ENCODE data around the gene MLC1.

Gene MLC1

DNA sequence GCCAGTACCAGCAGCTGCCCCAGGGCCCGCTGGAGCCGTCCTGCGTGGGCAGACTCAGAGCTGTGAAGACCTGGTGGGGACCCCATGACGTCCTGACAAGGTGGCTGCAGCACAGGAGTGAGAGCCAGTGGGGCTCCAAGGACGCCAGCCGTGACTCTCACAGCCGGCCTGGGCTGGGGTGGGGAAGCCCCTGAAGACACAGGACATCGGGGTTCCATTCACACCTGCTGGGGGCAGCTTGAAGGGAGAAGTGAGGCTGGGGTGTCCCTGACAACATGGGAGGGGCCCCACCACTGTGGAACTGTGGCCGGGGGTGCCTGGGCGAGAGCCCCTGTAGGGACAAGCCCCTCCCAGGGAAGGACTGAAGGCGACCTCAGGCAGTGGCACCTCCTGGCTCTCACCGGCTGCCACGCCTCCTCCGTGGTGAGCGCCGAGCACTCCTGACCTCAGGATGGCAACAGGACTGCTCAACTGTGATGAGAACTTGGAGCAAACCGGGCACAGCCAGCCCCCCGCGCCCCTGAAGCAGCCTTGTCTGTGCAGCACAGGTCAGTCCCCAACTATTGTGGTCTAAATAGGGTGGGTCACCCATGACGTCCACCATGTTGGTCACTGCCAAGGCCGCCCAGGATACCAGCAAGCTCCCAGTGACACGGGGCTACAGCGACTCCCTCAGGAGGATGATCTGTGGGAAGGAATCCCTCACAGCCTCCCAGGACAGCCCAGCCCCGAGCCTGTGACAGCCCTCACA, 49.9 kb downstream of the MLC1 start:
- H3F3A ChIP-seq (ENCODE audit: low read depth) = no peaks in the 10 kb centered on the region
- H3K4me2 ChIP-seq (ENCODE audit: low read depth, low read length, poor library complexity, severe bottlenecking) = no peak overlapping the region
- TF ChIP-seq, protein P1, sequence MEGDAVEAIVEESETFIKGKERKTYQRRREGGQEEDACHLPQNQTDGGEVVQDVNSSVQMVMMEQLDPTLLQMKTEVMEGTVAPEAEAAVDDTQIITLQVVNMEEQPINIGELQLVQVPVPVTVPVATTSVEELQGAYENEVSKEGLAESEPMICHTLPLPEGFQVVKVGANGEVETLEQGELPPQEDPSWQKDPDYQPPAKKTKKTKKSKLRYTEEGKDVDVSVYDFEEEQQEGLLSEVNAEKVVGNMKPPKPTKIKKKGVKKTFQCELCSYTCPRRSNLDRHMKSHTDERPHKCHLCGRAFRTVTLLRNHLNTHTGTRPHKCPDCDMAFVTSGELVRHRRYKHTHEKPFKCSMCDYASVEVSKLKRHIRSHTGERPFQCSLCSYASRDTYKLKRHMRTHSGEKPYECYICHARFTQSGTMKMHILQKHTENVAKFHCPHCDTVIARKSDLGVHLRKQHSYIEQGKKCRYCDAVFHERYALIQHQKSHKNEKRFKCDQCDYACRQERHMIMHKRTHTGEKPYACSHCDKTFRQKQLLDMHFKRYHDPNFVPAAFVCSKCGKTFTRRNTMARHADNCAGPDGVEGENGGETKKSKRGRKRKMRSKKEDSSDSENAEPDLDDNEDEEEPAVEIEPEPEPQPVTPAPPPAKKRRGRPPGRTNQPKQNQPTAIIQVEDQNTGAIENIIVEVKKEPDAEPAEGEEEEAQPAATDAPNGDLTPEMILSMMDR (conservative IDR thresholded peaks at IDR 0.05; ENCODE audit: low read length) = no peak
- TF ChIP-seq EZH2phosphoT487 (IDR thresholded peaks at IDR 0.05; ENCODE audit: borderline replicate concordance) = no peak
- no peaks in the 10 kb centered on the region for H3K4me1 ChIP-seq (ENCODE audit: insufficient read depth, low read length, poor library complexity, severe bottlenecking)
- no peaks in the 10 kb centered on the region for H3K36me3 ChIP-seq (ENCODE audit: insufficient read depth, low read length)
- no peak overlapping the region for H3K4me3 ChIP-seq (ENCODE audit: low read length, poor library complexity, severe bottlenecking)
- no peaks in the 10 kb centered on the region for H3K27me3 ChIP-seq (ENCODE audit: insufficient read depth, low read length, poor library complexity, severe bottlenecking)
- H4K20me1 ChIP-seq (ENCODE audit: insufficient read depth, low read length, poor library complexity, severe bottlenecking) = no peaks in the 10 kb centered on the region
- H3K9me2 ChIP-seq (replicated peaks; ENCODE audit: low read depth, low read length) = no peaks in the 10 kb centered on the region
- H3K9ac ChIP-seq (ENCODE audit: low read depth, low read length, poor library complexity, severe bottlenecking) = no peak overlapping the region
- no peaks in the 10 kb centered on the region for H3K79me2 ChIP-seq (ENCODE audit: insufficient read depth, low read length)
- no peak overlapping the region for H2AFZ ChIP-seq (ENCODE audit: low read length)
- H3K9me3 ChIP-seq (ENCODE audit: insufficient read depth, low read depth, low read length) = no peaks in the 10 kb centered on the region

DNA sequence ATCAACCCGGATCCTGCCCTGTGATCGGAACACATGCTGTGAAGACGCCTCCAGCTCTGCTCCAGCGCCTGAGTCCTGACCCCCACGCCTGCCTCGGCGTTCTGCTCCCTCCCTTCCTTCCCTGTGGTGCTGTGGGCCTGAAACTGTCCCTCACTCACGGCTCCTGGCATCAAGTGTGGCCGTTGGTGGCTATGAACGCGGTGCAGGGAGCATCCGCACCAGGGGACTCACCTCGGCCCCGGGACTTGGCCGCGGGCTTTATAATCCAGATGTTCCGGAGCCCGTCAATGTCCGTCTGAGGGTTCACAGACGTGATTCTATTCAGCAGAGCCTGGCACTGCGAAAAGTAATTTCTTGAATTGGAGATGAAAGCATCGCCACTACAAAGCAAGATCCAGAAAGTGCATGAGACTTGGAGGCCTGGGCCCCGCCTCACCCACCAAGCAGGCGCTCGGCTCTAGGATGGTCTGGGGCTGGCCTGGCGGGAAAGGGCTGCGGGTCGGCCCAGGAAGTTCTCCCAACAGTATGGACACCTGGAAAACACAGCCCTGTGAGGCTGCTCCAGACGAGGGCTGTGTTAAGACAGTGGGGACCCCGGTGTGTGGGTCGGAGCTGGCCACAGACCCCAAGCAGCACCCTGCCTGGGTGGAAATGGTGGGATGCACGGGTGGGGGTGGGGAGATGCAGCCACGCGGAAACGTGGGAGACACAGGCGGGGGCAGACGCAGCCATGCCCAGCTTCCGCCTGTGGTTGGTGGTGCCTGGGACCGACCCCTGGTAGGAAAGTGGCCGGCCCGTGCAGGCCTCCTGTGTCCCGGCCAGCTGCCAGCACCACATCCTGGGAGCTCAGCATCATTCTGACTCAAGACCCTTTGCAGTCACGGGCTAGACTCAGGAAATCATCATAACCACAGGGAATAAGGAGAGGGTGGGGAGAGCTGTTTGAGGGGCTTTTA, 50.8 kb downstream of the MLC1 start:
- H3K4me2 ChIP-seq (ENCODE audit: low read depth, low read length, poor library complexity, severe bottlenecking) = no peak overlapping the region
- no peaks in the 10 kb centered on the region for H3K9me2 ChIP-seq (replicated peaks; ENCODE audit: low read depth, low read length)
- no peaks in the 10 kb centered on the region for H3F3A ChIP-seq (ENCODE audit: low read depth)
- no peaks in the 10 kb centered on the region for H3K79me2 ChIP-seq (ENCODE audit: insufficient read depth, low read length)
- no peaks in the 10 kb centered on the region for H3K4me1 ChIP-seq (ENCODE audit: insufficient read depth, low read length, poor library complexity, severe bottlenecking)
- H2AFZ ChIP-seq (ENCODE audit: low read length) = no peak overlapping the region
- H3K36me3 ChIP-seq (ENCODE audit: insufficient read depth, low read length) = no peaks in the 10 kb centered on the region
- H3K9ac ChIP-seq (ENCODE audit: low read depth, low read length, poor library complexity, severe bottlenecking) = no peak overlapping the region
- H3K4me3 ChIP-seq (ENCODE audit: low read length, poor library complexity, severe bottlenecking) = no peak overlapping the region
- no peak for TF ChIP-seq EZH2phosphoT487 (IDR thresholded peaks at IDR 0.05; ENCODE audit: borderline replicate concordance)
- TF ChIP-seq, protein P1 (conservative IDR thresholded peaks at IDR 0.05; ENCODE audit: low read length) = no peak
- H3K27me3 ChIP-seq (ENCODE audit: insufficient read depth, low read length, poor library complexity, severe bottlenecking) = no peaks in the 10 kb centered on the region
- no peaks in the 10 kb centered on the region for H3K9me3 ChIP-seq (ENCODE audit: insufficient read depth, low read depth, low read length)
- H4K20me1 ChIP-seq (ENCODE audit: insufficient read depth, low read length, poor library complexity, severe bottlenecking) = no peaks in the 10 kb centered on the region

DNA sequence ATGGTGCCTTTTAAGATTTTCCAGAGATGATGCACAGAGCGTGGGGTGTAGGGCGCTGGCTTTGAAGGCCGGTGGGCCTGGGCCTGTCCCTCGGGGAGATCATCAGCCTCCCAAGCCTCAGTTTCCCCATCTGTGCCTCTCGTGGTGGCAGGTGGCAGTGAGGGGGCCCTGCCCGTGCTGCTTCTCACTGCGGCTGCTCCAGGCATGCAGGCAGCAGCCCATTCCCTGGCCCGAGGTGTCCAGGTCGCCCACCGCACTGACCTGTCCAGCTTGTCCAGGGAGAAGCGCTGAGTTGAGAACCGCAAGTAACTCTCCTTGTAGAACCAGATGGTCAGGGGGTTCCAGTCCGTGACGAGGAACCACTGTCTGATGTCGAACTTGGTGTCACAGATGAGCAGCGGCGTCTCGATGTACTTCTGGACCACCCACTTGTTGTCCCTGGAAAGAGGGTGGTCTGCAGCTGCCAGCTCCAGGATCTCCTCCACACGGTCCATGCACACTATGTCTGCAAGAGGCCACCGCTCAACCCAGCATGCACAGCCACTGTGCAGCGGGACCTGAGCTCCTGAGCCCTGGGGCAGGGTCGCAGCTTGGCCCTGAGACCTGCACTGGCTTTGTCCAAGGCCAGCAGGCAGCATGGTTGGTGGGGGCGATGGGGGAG, 52.2 kb downstream of the MLC1 start:
- Histone ChIP-seq H3K36me3 (ENCODE audit: insufficient read depth, low read length) (no peaks in the 10 kb centered on the region), H3K4me2 (ENCODE audit: low read depth, low read length, poor library complexity, severe bottlenecking) (no peak overlapping the region), H3K79me2 (ENCODE audit: insufficient read depth, low read length) (no peaks in the 10 kb centered on the region), H3K27me3 (ENCODE audit: insufficient read depth, low read length, poor library complexity, severe bottlenecking) (no peaks in the 10 kb centered on the region), H4K20me1 (ENCODE audit: insufficient read depth, low read length, poor library complexity, severe bottlenecking) (no peaks in the 10 kb centered on the region), H3K4me3 (ENCODE audit: low read length, poor library complexity, severe bottlenecking) (no peak overlapping the region), H2AFZ (ENCODE audit: low read length) (no peak overlapping the region), H3F3A (ENCODE audit: low read depth) (no peaks in the 10 kb centered on the region), H3K4me1 (ENCODE audit: insufficient read depth, low read length, poor library complexity, severe bottlenecking) (no peaks in the 10 kb centered on the region), H3K9me3 (ENCODE audit: insufficient read depth, low read depth, low read length) (no peaks in the 10 kb centered on the region), H3K9me2 (replicated peaks; ENCODE audit: low read depth, low read length) (no peaks in the 10 kb centered on the region), H3K9ac (ENCODE audit: low read depth, low read length, poor library complexity, severe bottlenecking) (no peak overlapping the region)
- TF ChIP-seq EZH2phosphoT487 (IDR thresholded peaks at IDR 0.05; ENCODE audit: borderline replicate concordance) = no peak
- TF ChIP-seq, protein P1 (conservative IDR thresholded peaks at IDR 0.05; ENCODE audit: low read length) = no peak
